Spleen (tissue), 7 donors: Measurements from ENCODE around the gene TMEM30A.
A peak's percentile ranks its signal among the peaks of the same experiment; 100 is the strongest.

ENCODE experiments used
- POLR2A ChIP-seq, 3 donors: fragments of 450-650 bp; IDR thresholded peaks; one replicate each; pipeline ENCODE4 v1.5.1; 2017; ENCODE audit warnings: antibody characterized with exemption in 3 of 3, mild to moderate bottlenecking in 1 of 3
- TF ChIP-seq, protein P1 (sequence below), 11 experiments: fragments of 200-600 bp in 7 of 11; fragments of 450-650 bp in 4 of 11; sonication (generic) in 4 of 11; IDR thresholded peaks in 8 of 11; conservative IDR thresholded peaks in 3 of 11; 1 replicate in 7 of 11; 2 replicates in 4 of 11; pipeline versions ENCODE4 v1.4.0 to v1.8.0; 2016 to 2021; ENCODE audit warnings: antibody characterized with exemption in 11 of 11, inconsistent platforms in 4 of 11, mild to moderate bottlenecking in 1 of 11
- donor health status: DM: no; HTN: no; CAD: no; lungs with moderate emphysema.
- donor health status: DM: no; HTN: no; CAD: no.
- donor health status: DM: no; HTN: no; CAD: no.

DNA sequence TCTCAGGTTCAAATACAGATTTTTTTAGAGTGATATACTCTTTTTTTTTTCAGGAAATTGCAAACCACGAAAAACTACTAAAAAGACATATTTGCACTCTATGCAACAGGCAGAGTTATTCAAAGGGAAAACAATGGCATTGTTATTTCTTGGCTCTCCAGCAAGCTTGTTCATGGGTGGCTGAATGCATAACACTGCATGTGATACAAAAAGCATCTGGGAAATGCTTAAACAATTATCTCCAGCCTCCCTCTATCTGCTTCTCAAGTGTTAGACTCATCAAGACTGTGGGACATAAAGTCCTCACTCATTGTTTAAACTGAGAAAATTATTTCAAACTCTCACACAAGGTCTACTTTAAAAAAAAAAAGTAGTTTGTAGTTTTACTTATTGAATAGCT lies 71.5 kb downstream of the TMEM30A start:
- no peak for TF ChIP-seq POLR2A (IDR thresholded peaks at IDR 0.05)
- TF ChIP-seq, protein P1, sequence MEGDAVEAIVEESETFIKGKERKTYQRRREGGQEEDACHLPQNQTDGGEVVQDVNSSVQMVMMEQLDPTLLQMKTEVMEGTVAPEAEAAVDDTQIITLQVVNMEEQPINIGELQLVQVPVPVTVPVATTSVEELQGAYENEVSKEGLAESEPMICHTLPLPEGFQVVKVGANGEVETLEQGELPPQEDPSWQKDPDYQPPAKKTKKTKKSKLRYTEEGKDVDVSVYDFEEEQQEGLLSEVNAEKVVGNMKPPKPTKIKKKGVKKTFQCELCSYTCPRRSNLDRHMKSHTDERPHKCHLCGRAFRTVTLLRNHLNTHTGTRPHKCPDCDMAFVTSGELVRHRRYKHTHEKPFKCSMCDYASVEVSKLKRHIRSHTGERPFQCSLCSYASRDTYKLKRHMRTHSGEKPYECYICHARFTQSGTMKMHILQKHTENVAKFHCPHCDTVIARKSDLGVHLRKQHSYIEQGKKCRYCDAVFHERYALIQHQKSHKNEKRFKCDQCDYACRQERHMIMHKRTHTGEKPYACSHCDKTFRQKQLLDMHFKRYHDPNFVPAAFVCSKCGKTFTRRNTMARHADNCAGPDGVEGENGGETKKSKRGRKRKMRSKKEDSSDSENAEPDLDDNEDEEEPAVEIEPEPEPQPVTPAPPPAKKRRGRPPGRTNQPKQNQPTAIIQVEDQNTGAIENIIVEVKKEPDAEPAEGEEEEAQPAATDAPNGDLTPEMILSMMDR (IDR thresholded peaks at IDR 0.05 in 8 of 11, conservative IDR thresholded peaks at IDR 0.05 in 3 of 11), result peak in 1 of 11 experiments; percentile 8
